Measurements from ENCODE around the gene SNU13. TPM values are rescaled to one million over a fixed set of nuclear protein-coding genes. Genes with fewer than 3 reads are reported as not detected.
"Not testable (repeated sequence)": the region's sequence is repeated elsewhere in the genome, so short reads cannot be mapped to it uniquely, and the experiment has no call there.

Gene SNU13
- total RNA-seq, 4 donors from 2014 or later = 71.0 to 128 (median 106) TPM

DNA sequence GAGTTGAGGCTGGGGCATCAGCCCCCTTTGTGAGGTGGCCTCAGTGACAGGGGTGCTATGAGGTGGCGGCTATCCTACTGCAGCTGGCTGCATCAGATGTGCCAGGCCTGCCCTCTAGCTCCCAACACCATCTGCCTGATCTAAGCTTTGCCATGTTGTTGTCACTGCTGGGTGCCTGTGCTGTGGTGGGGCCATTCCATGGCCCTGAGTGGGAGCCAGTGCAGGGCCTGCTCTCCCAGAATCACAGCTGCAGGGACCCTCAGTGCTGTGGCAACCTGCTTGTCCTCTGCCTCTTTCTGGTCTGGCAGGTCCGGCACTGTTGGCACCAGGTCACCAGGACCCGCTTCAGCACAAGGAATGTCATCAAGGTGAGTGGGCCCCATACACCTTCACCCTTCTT lies 1.8 kb upstream of the SNU13 start:
- Histone ChIP-seq H3K4me3 (no peak overlapping the region), H3K9me3 (no peaks in the 10 kb centered on the region), H3K4me1 (peaks cover 0 to 33% (median 18%) of the 10 kb centered on the region in 3 donors), H3K27ac (peak overlapping the region in 1 of 4 donors; percentile 97), H3K27me3 (no peaks in the 10 kb centered on the region), H3K36me3 (peaks cover 0 to 18% (median 0%) of the 10 kb centered on the region in 3 donors)
- DNase-seq = no peak
- intact Hi-C loops (cut with DNase I) = no loop called here
- WGBS, 2 donors = 89% methylated on average over 1 to 3 of the region's 3 CpGs
- TF ChIP-seq POLR2A (IDR thresholded peaks at IDR 0.05) = no peak
- TF ChIP-seq, protein P1, sequence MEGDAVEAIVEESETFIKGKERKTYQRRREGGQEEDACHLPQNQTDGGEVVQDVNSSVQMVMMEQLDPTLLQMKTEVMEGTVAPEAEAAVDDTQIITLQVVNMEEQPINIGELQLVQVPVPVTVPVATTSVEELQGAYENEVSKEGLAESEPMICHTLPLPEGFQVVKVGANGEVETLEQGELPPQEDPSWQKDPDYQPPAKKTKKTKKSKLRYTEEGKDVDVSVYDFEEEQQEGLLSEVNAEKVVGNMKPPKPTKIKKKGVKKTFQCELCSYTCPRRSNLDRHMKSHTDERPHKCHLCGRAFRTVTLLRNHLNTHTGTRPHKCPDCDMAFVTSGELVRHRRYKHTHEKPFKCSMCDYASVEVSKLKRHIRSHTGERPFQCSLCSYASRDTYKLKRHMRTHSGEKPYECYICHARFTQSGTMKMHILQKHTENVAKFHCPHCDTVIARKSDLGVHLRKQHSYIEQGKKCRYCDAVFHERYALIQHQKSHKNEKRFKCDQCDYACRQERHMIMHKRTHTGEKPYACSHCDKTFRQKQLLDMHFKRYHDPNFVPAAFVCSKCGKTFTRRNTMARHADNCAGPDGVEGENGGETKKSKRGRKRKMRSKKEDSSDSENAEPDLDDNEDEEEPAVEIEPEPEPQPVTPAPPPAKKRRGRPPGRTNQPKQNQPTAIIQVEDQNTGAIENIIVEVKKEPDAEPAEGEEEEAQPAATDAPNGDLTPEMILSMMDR (IDR thresholded peaks at IDR 0.05) = no peak

DNA sequence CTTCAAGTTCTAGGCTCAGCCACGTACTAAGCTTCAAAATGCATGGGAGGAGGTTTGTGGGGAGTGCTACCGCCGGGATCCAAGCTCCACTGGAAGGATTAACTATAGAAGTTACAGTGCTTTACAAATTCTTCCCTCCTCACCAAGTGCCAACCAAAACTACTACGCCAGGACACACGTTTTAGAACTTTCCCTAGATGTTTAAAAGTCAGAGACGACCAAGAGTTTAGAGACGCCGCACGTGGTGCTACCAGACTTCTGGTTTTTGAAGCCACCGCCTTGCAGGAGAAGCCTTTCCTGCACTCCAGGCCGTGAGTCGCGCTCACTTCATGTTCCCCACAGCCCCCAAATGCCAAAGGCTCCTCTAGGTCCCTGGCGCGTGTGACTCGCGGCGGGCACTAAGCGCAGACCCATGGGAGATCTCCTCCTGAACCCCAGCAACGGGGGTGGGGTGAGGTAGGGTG lies 734 bp downstream of the SNU13 start:
- peaks cover 0 to 37% (median 18%) of the 10 kb centered on the region in 3 donors for H3K4me1 ChIP-seq
- TF ChIP-seq POLR2A (IDR thresholded peaks at IDR 0.05) = no peak
- TF ChIP-seq, protein P1 (IDR thresholded peaks at IDR 0.05) = no peak
- H3K27ac ChIP-seq = peak overlapping the region; percentile 92 to 99 (median 96)
- DNase-seq = no peak
- WGBS, 2 donors = 0% methylated on average over 10 to 17 of the region's 20 CpGs
- no peaks in the 10 kb centered on the region for H3K9me3 ChIP-seq
- H3K4me3 ChIP-seq = peak overlapping the region; percentile 72 to 92 (median 74)
- intact Hi-C loops (cut with DNase I) = no loop called here
- H3K27me3 ChIP-seq = no peaks in the 10 kb centered on the region
- peaks cover 0 to 1% (median 0%) of the 10 kb centered on the region in 3 donors for H3K36me3 ChIP-seq

DNA sequence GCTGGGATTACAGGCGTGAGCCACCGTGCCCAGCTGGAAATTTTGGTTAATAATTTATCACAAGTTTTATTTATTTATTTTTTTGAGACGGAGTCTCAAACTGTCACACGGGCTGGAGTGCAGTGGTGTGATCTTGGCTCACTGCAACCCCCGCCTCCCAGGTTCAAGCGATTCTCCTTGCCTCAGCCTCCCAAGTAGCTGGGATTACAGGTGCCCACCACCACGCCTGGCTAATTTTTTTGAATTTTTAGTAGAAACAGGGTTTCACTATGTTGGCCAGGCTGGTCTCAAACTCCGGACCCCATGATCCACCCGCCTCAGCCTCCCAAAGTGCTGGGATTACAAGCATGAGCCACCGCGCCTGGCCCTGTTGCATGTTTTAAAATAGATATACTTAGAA lies 1.8 kb downstream of the SNU13 start:
- WGBS, 2 donors = 90 to 94% methylated on average over 11 of the region's 11 CpGs
- Histone ChIP-seq H3K27ac (peak overlapping the region in 1 of 4 donors; percentile 92), H3K4me1 (peaks cover 0 to 40% (median 18%) of the 10 kb centered on the region in 3 donors)
- DNase-seq; H3K4me3 ChIP-seq; H3K27me3 ChIP-seq; H3K36me3 ChIP-seq; H3K9me3 ChIP-seq; intact Hi-C loops (cut with DNase I): not testable (repeated sequence)

DNA sequence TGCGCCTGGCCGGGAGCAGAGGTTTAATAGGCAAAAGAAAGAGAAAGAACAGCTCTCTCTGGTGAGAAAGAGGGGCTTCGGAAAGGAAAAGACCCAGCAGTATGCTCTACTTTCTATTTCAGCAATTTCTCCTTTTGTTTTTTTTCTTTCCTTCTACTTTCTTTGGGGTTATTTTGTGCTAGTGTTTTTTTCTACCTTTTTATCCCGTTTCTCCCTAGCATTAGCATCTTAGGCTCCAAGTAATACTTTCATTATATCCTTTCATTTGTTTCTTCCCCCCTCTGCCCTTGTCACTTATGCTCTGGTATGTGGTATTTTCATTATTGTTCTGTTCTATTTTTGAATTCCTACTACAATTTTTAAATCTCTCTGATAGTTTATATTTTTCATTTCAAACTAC lies 4.5 kb downstream of the SNU13 start:
- peaks cover 0 to 44% (median 17%) of the 10 kb centered on the region in 3 donors for H3K4me1 ChIP-seq
- no peak overlapping the region for H3K27ac ChIP-seq
- no peak overlapping the region for H3K4me3 ChIP-seq
- intact Hi-C loops (cut with DNase I) = no loop called here
- H3K36me3 ChIP-seq = peaks cover 0 to 23% (median 7%) of the 10 kb centered on the region in 3 donors
- WGBS, 2 donors = 63 to 84% methylated on average over 4 of the region's 4 CpGs
- TF ChIP-seq, protein P1 (IDR thresholded peaks at IDR 0.05) = no peak
- TF ChIP-seq POLR2A (IDR thresholded peaks at IDR 0.05) = no peak
- H3K9me3 ChIP-seq = no peaks in the 10 kb centered on the region
- DNase-seq = no peak
- no peaks in the 10 kb centered on the region for H3K27me3 ChIP-seq

DNA sequence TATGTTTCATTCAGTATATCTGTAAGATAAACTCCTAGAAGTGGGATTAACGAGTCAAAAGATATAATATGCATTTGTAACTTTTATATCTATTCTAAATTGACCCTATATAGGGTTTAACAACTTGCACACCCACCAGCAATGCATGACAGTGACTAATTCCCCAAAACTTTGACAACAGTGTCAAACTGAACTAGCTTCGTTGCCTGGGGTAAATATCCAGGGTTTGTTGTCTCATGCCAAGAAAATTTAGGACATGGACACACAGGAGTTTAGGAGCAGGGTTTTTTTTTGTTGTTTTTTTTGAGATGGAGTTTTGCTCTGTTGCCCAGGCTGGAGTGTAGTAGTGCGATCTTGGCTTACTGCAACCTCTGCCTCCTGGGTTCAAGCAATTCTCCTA lies 5.1 kb downstream of the SNU13 start:
- intact Hi-C loops (cut with DNase I) = no loop called here
- Histone ChIP-seq H3K9me3 (no peaks in the 10 kb centered on the region), H3K4me1 (peaks cover 0 to 41% (median 14%) of the 10 kb centered on the region in 3 donors), H3K27ac (no peak overlapping the region), H3K27me3 (no peaks in the 10 kb centered on the region), H3K36me3 (peaks cover 0 to 29% (median 7%) of the 10 kb centered on the region in 3 donors), H3K4me3 (no peak overlapping the region)
- no peak for DNase-seq
- WGBS, 2 donors = 63 to 72% methylated on average over 3 of the region's 3 CpGs
- TF ChIP-seq, protein P1 (IDR thresholded peaks at IDR 0.05) = no peak
- no peak for TF ChIP-seq POLR2A (IDR thresholded peaks at IDR 0.05)

DNA sequence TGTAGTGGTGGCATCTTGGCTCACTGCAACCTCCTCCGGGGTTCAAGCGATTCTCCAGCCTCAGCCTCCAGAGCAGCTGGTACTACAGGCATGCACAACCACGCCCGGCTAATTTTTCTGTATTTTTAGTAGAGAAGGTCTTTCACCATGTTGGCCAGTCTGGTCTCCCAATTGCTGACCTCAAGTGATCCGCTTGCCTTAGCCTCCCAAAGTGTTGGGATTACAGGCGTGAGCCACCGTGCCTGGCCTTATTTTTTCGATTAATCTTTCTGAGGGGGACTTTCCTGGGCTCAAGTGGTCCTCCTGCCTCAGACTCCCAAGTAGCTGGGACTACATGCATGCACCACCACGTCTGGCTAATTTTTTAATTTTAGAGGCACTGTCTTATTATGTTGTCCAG lies 5.6 kb downstream of the SNU13 start:
- TF ChIP-seq, protein P1 (IDR thresholded peaks at IDR 0.05) = no peak
- no peak for TF ChIP-seq POLR2A (IDR thresholded peaks at IDR 0.05)
- peaks cover 0 to 35% (median 12%) of the 10 kb centered on the region in 3 donors for H3K36me3 ChIP-seq
- H3K4me1 ChIP-seq = peaks cover 0 to 40% (median 14%) of the 10 kb centered on the region in 3 donors
- H3K4me3 ChIP-seq = peak overlapping the region in 3 of 4 donors; percentile 64 to 70 (median 68)
- peak overlapping the region; percentile 76 to 93 (median 86) for H3K27ac ChIP-seq
- 85 to 92% methylated on average over 9 of the region's 9 CpGs for WGBS, 2 donors
- H3K27me3 ChIP-seq = no peaks in the 10 kb centered on the region
- H3K9me3 ChIP-seq = no peaks in the 10 kb centered on the region
- intact Hi-C loops (cut with DNase I) = no loop called here
- DNase-seq = no peak
